VCaP (cell line): Measurements from ENCODE around the gene ACSS3.

Experiments used
- H3K27ac ChIP-seq: fragments of 450-650 bp; 2 replicates; pipeline ENCODE4 v1.5.1; 2017
- CTCF ChIP-seq: fragments of 450-650 bp; conservative IDR thresholded peaks from 2 replicates; pipeline ENCODE4 v1.5.1; 2017; ENCODE audit warnings: mild to moderate bottlenecking, moderate library complexity

ACSS3 gene

GRCh38 chr12:81085832-81086231 is 8.0 kb downstream of the ACSS3 start:
- no peak for TF ChIP-seq CTCF
- no peak overlapping the region for H3K27ac ChIP-seq

GRCh38 chr12:81086342-81086741 is 8.5 kb downstream of the ACSS3 start:
- no peak overlapping the region for H3K27ac ChIP-seq
- no peak for TF ChIP-seq CTCF

GRCh38 chr12:81088221-81088620 is 10.3 kb downstream of the ACSS3 start:
- no peak for TF ChIP-seq CTCF
- no peak overlapping the region for H3K27ac ChIP-seq

DNA sequence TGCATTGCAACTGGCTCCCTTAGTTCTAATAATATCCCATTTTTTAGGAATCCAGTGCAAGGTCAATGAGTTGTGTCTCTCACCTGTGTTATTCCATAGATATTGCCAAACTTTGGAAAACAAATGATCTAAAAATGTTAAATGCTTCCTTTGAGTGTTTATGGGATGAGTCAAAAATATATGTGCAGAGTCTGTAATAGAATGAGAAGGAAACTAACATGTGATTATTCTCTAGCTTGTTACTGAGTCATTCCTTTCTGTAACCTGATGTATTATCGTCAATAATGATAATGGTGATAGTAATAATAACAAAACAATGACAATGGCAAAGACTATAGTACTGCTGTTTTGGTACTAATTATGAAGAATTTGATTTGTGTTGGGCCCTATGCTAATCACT is 11.5 kb downstream of the ACSS3 start:
- TF ChIP-seq CTCF: no peak
- no peak overlapping the region for H3K27ac ChIP-seq

DNA sequence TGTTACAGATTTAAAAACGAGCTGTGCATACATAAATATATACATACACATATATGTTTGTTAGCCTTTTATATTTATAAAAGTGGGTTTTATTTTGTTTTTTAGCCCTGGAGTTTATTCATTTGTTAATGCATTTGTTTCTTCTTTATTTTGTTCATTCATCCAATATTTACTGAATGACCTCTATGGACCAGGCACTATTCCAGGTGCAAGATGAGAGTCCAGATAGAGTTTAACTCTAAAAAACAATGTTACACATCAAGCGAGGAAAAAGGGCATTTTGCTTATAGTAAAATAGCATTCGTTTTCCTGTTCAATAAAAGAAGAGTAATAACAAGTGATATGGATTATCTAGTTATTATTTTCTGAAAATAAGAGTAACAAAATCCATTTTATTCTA is 14.2 kb downstream of the ACSS3 start:
- TF ChIP-seq CTCF: no peak

GRCh38 chr12:81094718-81095360 is 17.0 kb downstream of the ACSS3 start:
- TF ChIP-seq CTCF: no peak

More for the DNA sequence above, 14.2 kb downstream of the ACSS3 start:
- no peak overlapping the region for H3K27ac ChIP-seq

GRCh38 chr12:81095501-81096232 is 17.8 kb downstream of the ACSS3 start:
- no peak overlapping the region for H3K27ac ChIP-seq
- TF ChIP-seq CTCF: no peak

More at GRCh38 chr12:81094718-81095360, 17.0 kb downstream of the ACSS3 start:
- no peak overlapping the region for H3K27ac ChIP-seq
